ENCODE data around the gene CHI3L1. TPM values are rescaled to one million over a fixed set of nuclear protein-coding genes. Genes with fewer than 3 reads are reported as not detected.

Gene CHI3L1
- total RNA-seq, 4 donors from 2014 or later: 6.2 to 28.2 (median 21.2) TPM; not detected in 1

DNA sequence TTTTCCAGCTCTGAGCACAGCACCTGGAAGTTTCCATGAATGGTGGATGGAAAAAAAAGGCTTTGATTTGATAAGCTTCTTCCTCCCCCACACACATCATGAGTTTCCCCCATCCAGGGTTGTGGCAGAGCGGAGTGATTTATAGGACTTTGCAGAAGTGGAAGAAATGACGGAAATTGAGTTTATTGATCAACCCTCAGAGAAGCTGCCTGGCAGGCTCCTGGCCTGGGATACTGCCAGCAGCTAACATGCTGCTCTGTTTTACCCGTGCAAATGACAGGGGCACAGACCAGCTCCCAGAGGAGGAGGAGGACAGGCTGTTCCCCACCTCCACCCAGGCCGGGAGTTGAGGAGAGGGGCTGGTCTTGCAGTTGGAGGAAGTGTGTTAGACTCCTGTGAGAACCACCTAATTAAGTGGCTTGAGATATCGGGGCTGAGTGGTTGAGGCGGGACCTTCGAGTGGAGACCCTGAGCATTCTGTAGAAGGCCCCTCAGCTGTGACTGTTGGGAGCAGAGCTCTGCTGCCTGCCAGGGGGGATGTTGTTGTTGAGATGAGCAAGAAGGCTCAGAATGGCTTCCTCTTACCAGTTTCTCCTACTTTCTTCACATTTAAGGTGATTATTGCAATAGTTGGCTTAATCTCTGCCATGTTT is 37.2 kb downstream of the CHI3L1 start:
- H3K9me3 ChIP-seq: no peaks in the 10 kb centered on the region
- no peak for TF ChIP-seq POLR2A (IDR thresholded peaks at IDR 0.05)
- TF ChIP-seq CTCF (IDR thresholded peaks at IDR 0.05): no peak
- H3K27ac ChIP-seq: no peak overlapping the region
- intact Hi-C loops (cut with DNase I; ENCODE audit: low total_unique reads): no loop called here
- H3K4me3 ChIP-seq: no peak overlapping the region
- no peaks in the 10 kb centered on the region for H3K27me3 ChIP-seq
- H3K36me3 ChIP-seq: no peaks in the 10 kb centered on the region
- DNase-seq: no peak
- no peaks in the 10 kb centered on the region for H3K4me1 ChIP-seq

- intact Hi-C loops (cut with DNase I; ENCODE audit: low total_unique reads): no loop called here
- H3K4me1 ChIP-seq: no peaks in the 10 kb centered on the region
- no peak overlapping the region for H3K27ac ChIP-seq
- H3K4me3 ChIP-seq: no peak overlapping the region
- H3K36me3 ChIP-seq: no peaks in the 10 kb centered on the region
- no peaks in the 10 kb centered on the region for H3K27me3 ChIP-seq
- TF ChIP-seq POLR2A (IDR thresholded peaks at IDR 0.05) (no peak), CTCF (IDR thresholded peaks at IDR 0.05) (no peak)
- no peaks in the 10 kb centered on the region for H3K9me3 ChIP-seq
- DNase-seq: no peak
These were observed 37.9 kb downstream of the CHI3L1 start for GRCh38 chr1:203148579-203148978.

- no peaks in the 10 kb centered on the region for H3K27me3 ChIP-seq
- H3K36me3 ChIP-seq: no peaks in the 10 kb centered on the region
- no peaks in the 10 kb centered on the region for H3K4me1 ChIP-seq
- no peak overlapping the region for H3K4me3 ChIP-seq
- no peak overlapping the region for H3K27ac ChIP-seq
- intact Hi-C loops (cut with DNase I; ENCODE audit: low total_unique reads): no loop called here
- no peak for DNase-seq
- no peaks in the 10 kb centered on the region for H3K9me3 ChIP-seq
- no peak for TF ChIP-seq POLR2A (IDR thresholded peaks at IDR 0.05)
- TF ChIP-seq CTCF (IDR thresholded peaks at IDR 0.05): no peak
These were observed 38.4 kb downstream of the CHI3L1 start for GRCh38 chr1:203148127-203148526.

DNA sequence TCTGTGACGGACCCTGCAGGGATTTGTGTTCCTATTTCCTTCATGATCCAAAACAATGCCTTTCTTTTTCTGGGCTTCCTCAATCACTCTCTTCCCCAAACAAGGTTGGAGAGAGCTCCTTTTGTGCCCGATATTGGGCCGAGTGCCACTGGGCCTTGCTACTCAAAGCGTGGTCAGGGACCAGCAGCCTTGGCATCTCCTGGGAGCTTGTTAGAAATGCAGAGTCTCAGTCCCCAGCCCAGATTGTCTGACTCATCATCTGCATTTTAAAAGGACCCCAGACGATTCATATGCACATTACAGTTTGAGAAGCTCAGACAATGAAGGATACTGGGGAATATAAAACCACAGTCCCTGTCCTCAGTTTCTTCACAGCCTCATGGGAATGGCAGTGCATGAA is 39.1 kb downstream of the CHI3L1 start:
- Histone ChIP-seq H3K4me1 (no peaks in the 10 kb centered on the region), H3K27me3 (no peaks in the 10 kb centered on the region), H3K9me3 (no peaks in the 10 kb centered on the region), H3K4me3 (no peak overlapping the region), H3K36me3 (no peaks in the 10 kb centered on the region), H3K27ac (no peak overlapping the region)
- no peak for DNase-seq
- intact Hi-C loops (cut with DNase I; ENCODE audit: low total_unique reads): no loop called here
- TF ChIP-seq POLR2A (IDR thresholded peaks at IDR 0.05): no peak
- TF ChIP-seq CTCF (IDR thresholded peaks at IDR 0.05): no peak

DNA sequence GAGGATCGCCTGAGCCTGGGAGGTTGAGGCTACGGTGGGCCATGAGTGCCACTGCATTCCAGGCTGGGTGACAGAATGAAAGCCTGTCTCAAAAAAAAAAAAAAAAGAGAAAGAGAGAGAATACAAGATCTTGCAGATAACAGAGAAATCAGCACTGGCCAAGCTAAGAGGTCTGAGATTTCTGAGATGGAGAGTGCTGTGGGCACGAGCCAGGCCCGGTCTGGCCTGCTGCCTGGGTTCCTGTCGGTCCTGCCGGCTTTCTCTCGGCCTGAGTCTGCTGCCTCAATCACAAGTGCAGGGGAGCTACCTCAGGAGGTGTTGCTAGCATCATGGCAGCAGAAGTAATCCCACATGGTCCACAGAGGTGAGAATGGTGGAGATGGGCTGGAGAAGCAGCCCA is 40.0 kb downstream of the CHI3L1 start:
- DNase-seq: no peak
- no peak overlapping the region for H3K27ac ChIP-seq
- H3K4me1 ChIP-seq: no peaks in the 10 kb centered on the region
- H3K4me3 ChIP-seq: no peak overlapping the region
- intact Hi-C loops (cut with DNase I; ENCODE audit: low total_unique reads): no loop called here
- H3K9me3 ChIP-seq: no peaks in the 10 kb centered on the region
- no peaks in the 10 kb centered on the region for H3K27me3 ChIP-seq
- TF ChIP-seq POLR2A (IDR thresholded peaks at IDR 0.05) (no peak), CTCF (IDR thresholded peaks at IDR 0.05) (no peak)
- no peaks in the 10 kb centered on the region for H3K36me3 ChIP-seq
